MCF 10A (cell line): ENCODE measurements around the gene CREB3L2. TPM values are rescaled to one million over a fixed set of nuclear protein-coding genes. Genes with fewer than 3 reads are reported as not detected.

Source experiments
- BruUV-seq: library from RNA; stranded (reverse); fragments of 400-500 nt; replicated peaks from 2 replicates; lab custom pipeline; 2021; lab: Mats Ljungman, UMichigan
- CTCF ChIA-PET: fragments of 300-600 bp; sonication (Branson Sonifier 250); formaldehyde crosslinking; extraction: SDS; loops from one replicate; lab custom pipeline; 2021; ENCODE audit warnings: antibody characterized with exemption, inconsistent platforms; lab: Yijun Ruan, JAX
- POLR2A ChIA-PET: fragments of 300-600, 350-650 bp; sonication (Branson Sonifier 250); formaldehyde crosslinking; extraction: SDS; loops from one replicate; lab custom pipeline; 2020; ENCODE audit warnings: antibody characterized with exemption, inconsistent platforms; lab: Yijun Ruan, JAX
- DNase-seq: peaks from one replicate; pipeline ENCODE4 v3.0.0-alpha.2; 2018; ENCODE audit not compliant: unreplicated experiment
- H3K27ac Mint-ChIP-seq: one replicate; pipeline ENCODE4 v1.8.0; 2022; ENCODE audit warnings: mild to moderate bottlenecking, low read depth, mixed read lengths; ENCODE audit not compliant: unreplicated experiment
- H3K27me3 Mint-ChIP-seq: one replicate; pipeline ENCODE4 v1.8.0; 2022; ENCODE audit warnings: mixed read lengths; ENCODE audit not compliant: insufficient read depth, unreplicated experiment
- H3K36me3 Mint-ChIP-seq: one replicate; pipeline ENCODE4 v1.8.0; 2022; ENCODE audit warnings: mild to moderate bottlenecking, moderate library complexity, mixed read lengths; ENCODE audit not compliant: insufficient read depth, unreplicated experiment
- H3K4me1 Mint-ChIP-seq: one replicate; pipeline ENCODE4 v1.8.0; 2022; ENCODE audit warnings: mixed read lengths; ENCODE audit not compliant: insufficient read depth, unreplicated experiment
- H3K4me3 Mint-ChIP-seq: one replicate; pipeline ENCODE4 v1.8.0; 2022; ENCODE audit warnings: mild to moderate bottlenecking, moderate library complexity, mixed read lengths; ENCODE audit not compliant: unreplicated experiment
- H3K9me3 Mint-ChIP-seq: one replicate; pipeline ENCODE4 v1.8.0; 2022; ENCODE audit warnings: mixed read lengths; ENCODE audit not compliant: unreplicated experiment
- intact Hi-C: fragments of 100-400 bp; cut with micrococcal nuclease; formaldehyde crosslinking; loops from 2 replicates; pipeline ENCODE4 v1.14.1; 2022
- total RNA-seq: library from RNA; stranded (reverse); gene quantifications from 2 replicates; pipeline ENCODE4 v1.2.3, GENCODE V29; 2022
- TF ChIP-seq, protein P1 (sequence below): fragments of 200-600 bp; IDR thresholded peaks from one replicate; pipeline ENCODE4 v1.8.0; 2022; ENCODE audit warnings: antibody characterized with exemption, mild to moderate bottlenecking; ENCODE audit not compliant: unreplicated experiment

Gene CREB3L2
- total RNA-seq, 1 experiment from 2014 or later: 74.2 TPM

- BruUV-seq: no TSS peak
- TF ChIP-seq, protein P1, sequence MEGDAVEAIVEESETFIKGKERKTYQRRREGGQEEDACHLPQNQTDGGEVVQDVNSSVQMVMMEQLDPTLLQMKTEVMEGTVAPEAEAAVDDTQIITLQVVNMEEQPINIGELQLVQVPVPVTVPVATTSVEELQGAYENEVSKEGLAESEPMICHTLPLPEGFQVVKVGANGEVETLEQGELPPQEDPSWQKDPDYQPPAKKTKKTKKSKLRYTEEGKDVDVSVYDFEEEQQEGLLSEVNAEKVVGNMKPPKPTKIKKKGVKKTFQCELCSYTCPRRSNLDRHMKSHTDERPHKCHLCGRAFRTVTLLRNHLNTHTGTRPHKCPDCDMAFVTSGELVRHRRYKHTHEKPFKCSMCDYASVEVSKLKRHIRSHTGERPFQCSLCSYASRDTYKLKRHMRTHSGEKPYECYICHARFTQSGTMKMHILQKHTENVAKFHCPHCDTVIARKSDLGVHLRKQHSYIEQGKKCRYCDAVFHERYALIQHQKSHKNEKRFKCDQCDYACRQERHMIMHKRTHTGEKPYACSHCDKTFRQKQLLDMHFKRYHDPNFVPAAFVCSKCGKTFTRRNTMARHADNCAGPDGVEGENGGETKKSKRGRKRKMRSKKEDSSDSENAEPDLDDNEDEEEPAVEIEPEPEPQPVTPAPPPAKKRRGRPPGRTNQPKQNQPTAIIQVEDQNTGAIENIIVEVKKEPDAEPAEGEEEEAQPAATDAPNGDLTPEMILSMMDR: no peak
- ChIA-PET POLR2A (interaction anchor here (0.6 to 5.9 kb wide), 16 partner anchors 8 to 969 kb away, joined by 3 to 59 read pairs (median 5); no protein-coding TSS in a partner anchor), CTCF (interaction anchor here (0.6 to 15.3 kb wide), 12 partner anchors 9 to 739 kb away, joined by 3 to 563 read pairs (median 4); no protein-coding TSS in a partner anchor)
- Mint-ChIP-seq H3K9me3 (no peaks in the 10 kb centered on the region), H3K27ac (peak overlapping the region; percentile 62), H3K27me3 (no peaks in the 10 kb centered on the region), H3K4me1 (peaks cover 23% of the 10 kb centered on the region), H3K36me3 (peaks cover 16% of the 10 kb centered on the region), H3K4me3 (peak overlapping the region; percentile 93)
- intact Hi-C loops: loop anchor here (5.0 kb wide), 1 partner anchor 78 kb away; no protein-coding TSS in a partner anchor
- DNase-seq: peak; percentile 68
These were observed 1.7 kb downstream of the CREB3L2 start for GRCh38 chr7:138000081-138000701.

- peaks cover 23% of the 10 kb centered on the region for H3K4me1 Mint-ChIP-seq
These were observed 2.3 kb downstream of the CREB3L2 start for GRCh38 chr7:137999496-138000080.

DNA sequence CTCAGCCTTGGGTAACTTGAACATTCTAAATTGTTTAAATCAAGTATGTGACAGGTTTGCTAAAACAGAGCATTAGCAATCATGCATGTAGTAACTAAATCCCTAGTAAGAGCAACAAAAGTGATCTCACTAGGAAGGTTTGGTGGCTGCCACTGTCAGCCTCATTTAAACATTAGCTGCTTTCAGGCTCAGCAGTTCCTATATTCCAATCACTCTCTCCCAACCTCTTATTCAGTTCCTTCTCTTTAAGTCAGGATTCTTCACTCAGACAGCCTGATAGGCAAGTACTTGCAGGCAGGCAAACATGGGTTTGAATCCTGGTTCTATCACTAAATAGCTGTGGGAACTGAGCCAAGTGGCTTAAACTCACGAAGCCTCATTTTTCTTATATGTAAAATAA is 3.6 kb downstream of the CREB3L2 start:
- Mint-ChIP-seq H3K4me1 (peaks cover 28% of the 10 kb centered on the region), H3K27ac (peak overlapping the region; percentile 62), H3K27me3 (no peaks in the 10 kb centered on the region), H3K9me3 (no peaks in the 10 kb centered on the region), H3K4me3 (peak overlapping the region; percentile 93), H3K36me3 (peaks cover 16% of the 10 kb centered on the region)
- CTCF ChIA-PET: interaction anchor here (0.6 to 15.3 kb wide), 6 partner anchors 11 to 342 kb away, joined by 3 to 563 read pairs (median 10); no protein-coding TSS in a partner anchor
- no TSS peak for BruUV-seq
- no peak for DNase-seq
- POLR2A ChIA-PET: interaction anchor here (0.7 to 5.9 kb wide), 6 partner anchors 7 to 94 kb away, joined by 3 to 59 read pairs (median 6); no protein-coding TSS in a partner anchor
- intact Hi-C loops: no loop called here
- TF ChIP-seq, protein P1: no peak

More at GRCh38 chr7:137999496-138000080, 2.3 kb downstream of the CREB3L2 start:
- ChIA-PET CTCF (interaction anchor here (0.7 to 15.3 kb wide), 11 partner anchors 8 to 739 kb away, joined by 3 to 563 read pairs (median 7); no protein-coding TSS in a partner anchor), POLR2A (interaction anchor here (0.6 to 5.9 kb wide), 20 partner anchors 8 to 970 kb away, joined by 3 to 59 read pairs (median 4); no protein-coding TSS in a partner anchor)
- Mint-ChIP-seq H3K27me3 (no peaks in the 10 kb centered on the region), H3K9me3 (no peaks in the 10 kb centered on the region), H3K4me3 (peak overlapping the region; percentile 93), H3K36me3 (peaks cover 16% of the 10 kb centered on the region), H3K27ac (peak overlapping the region; percentile 62)
- TF ChIP-seq, protein P1: no peak
- BruUV-seq: no TSS peak
- intact Hi-C loops: loop anchor here (5.0 kb wide), 1 partner anchor 77 kb away; no protein-coding TSS in a partner anchor
- no peak for DNase-seq

DNA sequence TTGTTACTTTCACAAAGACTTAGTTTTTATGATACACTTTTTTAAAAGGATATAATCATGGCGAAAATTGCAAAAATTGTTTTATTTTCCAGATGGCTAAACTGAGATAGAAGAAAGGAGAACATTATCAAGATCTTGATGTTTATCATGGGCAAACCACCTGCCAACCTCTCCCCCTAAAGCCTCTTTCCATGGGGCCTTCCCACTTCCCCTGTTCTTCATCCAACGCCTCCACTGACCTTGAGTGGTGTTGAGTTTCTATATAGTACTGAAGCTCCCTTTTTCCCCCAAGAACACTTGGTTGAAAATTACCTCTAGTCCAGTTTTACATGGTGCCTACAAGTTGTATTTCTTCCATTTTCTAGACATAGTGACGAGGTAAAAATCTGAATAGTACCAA is 5.0 kb downstream of the CREB3L2 start:
- Mint-ChIP-seq H3K36me3 (peaks cover 21% of the 10 kb centered on the region), H3K4me1 (peaks cover 42% of the 10 kb centered on the region), H3K4me3 (no peak overlapping the region), H3K27ac (peak overlapping the region; percentile 52), H3K27me3 (no peaks in the 10 kb centered on the region), H3K9me3 (no peaks in the 10 kb centered on the region)
- no peak for DNase-seq
- intact Hi-C loops: no loop called here
- ChIA-PET CTCF (interaction anchor here (15.3 kb wide), 1 partner anchor 88 kb away, joined by 563 read pairs; no protein-coding TSS in a partner anchor), POLR2A (no interaction called here)
- no TSS peak for BruUV-seq
- TF ChIP-seq, protein P1: no peak
